Lower lobe of right lung (tissue), 2 donors: ENCODE measurements around the gene FBN1. TPM values are rescaled to one million over a fixed set of nuclear protein-coding genes. Genes with fewer than 3 reads are reported as not detected.

Source experiments
- ATAC-seq, 2 donors: fragments of 200-7000 bp; cut with Tn5 transposase; one replicate each; pipeline ENCODE4 v1.9.1; 2020 to 2022; ENCODE audit warnings: mild to moderate bottlenecking in 2 of 2, moderate library complexity in 2 of 2
- DNase-seq: peaks from one replicate; pipeline ENCODE4 v3.0.0-alpha.2; 2020
- H3K27ac ChIP-seq: fragments of 200-600 bp; one replicate; pipeline ENCODE4 v1.8.0; 2022
- H3K27me3 ChIP-seq: fragments of 200-600 bp; one replicate; pipeline ENCODE4 v1.8.0; 2022; ENCODE audit warnings: low read depth
- H3K36me3 ChIP-seq: fragments of 200-600 bp; one replicate; pipeline ENCODE4 v1.8.0; 2022; ENCODE audit warnings: mild to moderate bottlenecking
- H3K4me1 ChIP-seq: fragments of 200-600 bp; one replicate; pipeline ENCODE4 v1.8.0; 2022
- H3K4me3 ChIP-seq: fragments of 200-600 bp; one replicate; pipeline ENCODE4 v1.8.0; 2022; ENCODE audit warnings: mild to moderate bottlenecking
- H3K9me3 ChIP-seq: fragments of 200-600 bp; one replicate; pipeline ENCODE4 v1.8.0; 2022
- CTCF ChIP-seq: fragments of 200-600 bp; IDR thresholded peaks from one replicate; pipeline ENCODE4 v1.8.0; 2022; ENCODE audit warnings: antibody characterized with exemption, mild to moderate bottlenecking
- intact Hi-C: fragments of 100-400 bp; cut with DNase I; formaldehyde crosslinking; loops from one replicate; pipeline ENCODE4 v1.11.0; 2022
- total RNA-seq: library from RNA; stranded (reverse); fragmentation: NEBNext Ultra II Directional; extraction: Animal tissue kit (Norgen Biotek cat#: 25700); gene quantifications from one replicate; pipeline ENCODE4 v1.2.1, GENCODE V29; 2021
- donor health status: DM: no; HTN: yes; CAD: no; lungs with severe emphysema.

Gene FBN1
- total RNA-seq, 1 donor from 2014 or later = 75.3 TPM

- no peaks in the 10 kb centered on the region for H3K27me3 ChIP-seq
- H3K36me3 ChIP-seq = no peaks in the 10 kb centered on the region
- H3K4me3 ChIP-seq = no peak overlapping the region
- no peaks in the 10 kb centered on the region for H3K9me3 ChIP-seq
- H3K4me1 ChIP-seq = peaks cover 22% of the 10 kb centered on the region
- no peak for DNase-seq
- TF ChIP-seq CTCF = no peak
- intact Hi-C loops = no loop called here
- ATAC-seq = no peak
- no peak overlapping the region for H3K27ac ChIP-seq
These were observed 7.9 kb downstream of the FBN1 start for GRCh38 chr15:48637639-48638038.

GRCh38 chr15:48636511-48636910 is 9.0 kb downstream of the FBN1 start:
- H3K27ac ChIP-seq = no peak overlapping the region
- intact Hi-C loops = no loop called here
- no peaks in the 10 kb centered on the region for H3K27me3 ChIP-seq
- H3K4me1 ChIP-seq = peaks cover 15% of the 10 kb centered on the region
- TF ChIP-seq CTCF = no peak
- DNase-seq (no peak), ATAC-seq (no peak)
- no peak overlapping the region for H3K4me3 ChIP-seq
- H3K9me3 ChIP-seq = no peaks in the 10 kb centered on the region
- no peaks in the 10 kb centered on the region for H3K36me3 ChIP-seq

- no peak for TF ChIP-seq CTCF
- no peak overlapping the region for H3K4me3 ChIP-seq
- intact Hi-C loops = no loop called here
- no peak overlapping the region for H3K27ac ChIP-seq
- H3K9me3 ChIP-seq = no peaks in the 10 kb centered on the region
- peaks cover 4% of the 10 kb centered on the region for H3K4me1 ChIP-seq
- ATAC-seq (no peak), DNase-seq (no peak)
- no peaks in the 10 kb centered on the region for H3K36me3 ChIP-seq
- no peaks in the 10 kb centered on the region for H3K27me3 ChIP-seq
These were observed 10.6 kb downstream of the FBN1 start for GRCh38 chr15:48634893-48635292.

GRCh38 chr15:48634096-48634495 is 11.4 kb downstream of the FBN1 start:
- Histone ChIP-seq H3K27ac (no peak overlapping the region), H3K36me3 (no peaks in the 10 kb centered on the region)
- intact Hi-C loops = no loop called here

GRCh38 chr15:48632651-48633050 is 12.9 kb downstream of the FBN1 start:
- no peak overlapping the region for H3K4me3 ChIP-seq
- DNase-seq (no peak), ATAC-seq (no peak)
- H3K27ac ChIP-seq = no peak overlapping the region
- H3K27me3 ChIP-seq = no peaks in the 10 kb centered on the region
- no peaks in the 10 kb centered on the region for H3K9me3 ChIP-seq
- H3K36me3 ChIP-seq = no peaks in the 10 kb centered on the region
- no peak for TF ChIP-seq CTCF
- H3K4me1 ChIP-seq = peaks cover 4% of the 10 kb centered on the region
- intact Hi-C loops = no loop called here

More at GRCh38 chr15:48634096-48634495, 11.4 kb downstream of the FBN1 start:
- H3K27me3 ChIP-seq = no peaks in the 10 kb centered on the region
- ATAC-seq (no peak), DNase-seq (no peak)
- TF ChIP-seq CTCF = no peak
- peaks cover 4% of the 10 kb centered on the region for H3K4me1 ChIP-seq
- no peak overlapping the region for H3K4me3 ChIP-seq
- no peaks in the 10 kb centered on the region for H3K9me3 ChIP-seq
